ENCODE data around the gene APP. TPM values are rescaled to one million over a fixed set of nuclear protein-coding genes. Genes with fewer than 3 reads are reported as not detected.

The APP gene
- total and polyA plus RNA-seq, 3 donors from 2014 or later = 390 to 670 (median 409) TPM

DNA sequence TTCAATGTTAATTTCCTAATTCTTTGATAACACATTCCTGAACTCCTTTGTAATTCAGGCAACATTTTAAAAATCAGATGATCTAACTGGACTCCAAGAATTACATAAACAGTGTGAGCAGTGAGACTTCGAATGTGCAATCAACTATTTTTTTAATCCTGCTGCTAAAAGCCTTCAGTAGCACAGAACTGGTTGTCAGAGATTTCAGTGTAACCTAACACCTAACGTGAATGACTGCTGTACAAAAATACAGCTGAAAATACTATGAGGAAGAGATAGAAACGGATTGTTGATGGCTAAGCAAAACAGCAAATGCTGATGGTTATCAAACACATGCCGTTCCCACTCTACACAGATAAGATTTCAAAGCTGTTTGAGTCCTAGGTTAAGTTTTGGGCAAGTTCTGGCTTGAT lies 46.1 kb downstream of the APP start:
- intact Hi-C loops (cut with DNase I; ENCODE audit: low total_unique reads) = no loop called here
- no peak for TF ChIP-seq POLR2A (IDR thresholded peaks at IDR 0.05)
- TF ChIP-seq, protein P1, sequence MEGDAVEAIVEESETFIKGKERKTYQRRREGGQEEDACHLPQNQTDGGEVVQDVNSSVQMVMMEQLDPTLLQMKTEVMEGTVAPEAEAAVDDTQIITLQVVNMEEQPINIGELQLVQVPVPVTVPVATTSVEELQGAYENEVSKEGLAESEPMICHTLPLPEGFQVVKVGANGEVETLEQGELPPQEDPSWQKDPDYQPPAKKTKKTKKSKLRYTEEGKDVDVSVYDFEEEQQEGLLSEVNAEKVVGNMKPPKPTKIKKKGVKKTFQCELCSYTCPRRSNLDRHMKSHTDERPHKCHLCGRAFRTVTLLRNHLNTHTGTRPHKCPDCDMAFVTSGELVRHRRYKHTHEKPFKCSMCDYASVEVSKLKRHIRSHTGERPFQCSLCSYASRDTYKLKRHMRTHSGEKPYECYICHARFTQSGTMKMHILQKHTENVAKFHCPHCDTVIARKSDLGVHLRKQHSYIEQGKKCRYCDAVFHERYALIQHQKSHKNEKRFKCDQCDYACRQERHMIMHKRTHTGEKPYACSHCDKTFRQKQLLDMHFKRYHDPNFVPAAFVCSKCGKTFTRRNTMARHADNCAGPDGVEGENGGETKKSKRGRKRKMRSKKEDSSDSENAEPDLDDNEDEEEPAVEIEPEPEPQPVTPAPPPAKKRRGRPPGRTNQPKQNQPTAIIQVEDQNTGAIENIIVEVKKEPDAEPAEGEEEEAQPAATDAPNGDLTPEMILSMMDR (IDR thresholded peaks at IDR 0.05) = no peak
- DNase-seq = no peak
- H3K4me1 ChIP-seq = peaks cover 21% of the 10 kb centered on the region
- H3K27me3 ChIP-seq = no peaks in the 10 kb centered on the region
- no peak overlapping the region for H3K4me3 ChIP-seq
- H3K9me3 ChIP-seq = no peaks in the 10 kb centered on the region
- H3K36me3 ChIP-seq (ENCODE audit: low read depth, missing control alignments) = no peaks in the 10 kb centered on the region
- 35 to 41% methylated on average over 4 of the region's 4 CpGs for WGBS, 2 donors
- H3K27ac ChIP-seq = peak overlapping the region; percentile 54 to 68

DNA sequence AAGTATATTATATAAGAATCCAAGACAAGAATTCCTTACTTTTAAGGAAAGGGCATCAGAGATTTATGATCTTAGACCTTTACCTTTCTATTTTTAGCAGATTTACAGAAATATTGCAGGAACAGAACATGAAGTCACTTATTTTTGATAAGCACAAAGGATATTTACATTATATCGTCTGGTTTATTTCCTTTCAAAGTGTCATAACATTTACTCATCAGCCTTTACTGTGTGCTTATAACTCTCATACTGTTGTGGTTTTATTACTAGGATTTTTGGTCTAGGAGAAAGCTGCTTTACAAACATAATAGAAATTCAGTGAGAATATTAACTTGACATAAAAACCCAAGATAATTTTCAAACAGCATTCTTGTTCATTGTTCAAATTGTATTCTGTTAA lies 47.6 kb downstream of the APP start:
- no peaks in the 10 kb centered on the region for H3K9me3 ChIP-seq
- TF ChIP-seq POLR2A (IDR thresholded peaks at IDR 0.05) = no peak
- TF ChIP-seq, protein P1 (IDR thresholded peaks at IDR 0.05) = no peak
- intact Hi-C loops (cut with DNase I; ENCODE audit: low total_unique reads) = no loop called here
- DNase-seq = no peak
- peak overlapping the region in 1 of 2 donors; percentile 66 for H3K27ac ChIP-seq
- H3K4me3 ChIP-seq = no peak overlapping the region
- peaks cover 21% of the 10 kb centered on the region for H3K4me1 ChIP-seq
- H3K27me3 ChIP-seq = no peaks in the 10 kb centered on the region
- no peaks in the 10 kb centered on the region for H3K36me3 ChIP-seq (ENCODE audit: low read depth, missing control alignments)
- WGBS, 2 donors = 50 to 58% methylated on average over 1 of the region's 1 CpG

DNA sequence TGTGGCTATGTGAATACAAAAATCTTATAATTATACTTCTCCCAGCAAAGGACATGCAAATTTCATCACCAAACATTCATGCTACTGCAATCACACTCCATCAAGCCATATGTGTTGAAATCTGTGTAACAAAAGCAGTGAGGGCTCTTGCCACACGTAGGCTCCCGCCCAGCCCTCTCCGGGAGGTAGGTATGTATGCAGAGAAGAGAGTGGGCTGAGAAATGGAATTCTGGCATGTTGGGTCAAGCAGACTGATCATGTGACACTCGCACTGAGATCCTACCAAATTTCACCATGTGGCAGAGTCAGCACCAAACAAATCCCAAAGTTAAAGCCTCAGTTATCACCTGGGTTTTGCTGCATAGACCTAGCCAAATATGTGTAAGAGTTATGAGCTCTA lies 49.7 kb downstream of the APP start:
- no peak for DNase-seq
- no peaks in the 10 kb centered on the region for H3K36me3 ChIP-seq (ENCODE audit: low read depth, missing control alignments)
- H3K27me3 ChIP-seq = no peaks in the 10 kb centered on the region
- H3K9me3 ChIP-seq = no peaks in the 10 kb centered on the region
- no peak overlapping the region for H3K27ac ChIP-seq
- 90 to 97% methylated on average over 4 of the region's 4 CpGs for WGBS, 2 donors
- intact Hi-C loops (cut with DNase I; ENCODE audit: low total_unique reads) = no loop called here
- no peak overlapping the region for H3K4me3 ChIP-seq
- H3K4me1 ChIP-seq = peaks cover 38% of the 10 kb centered on the region
- TF ChIP-seq, protein P1 (IDR thresholded peaks at IDR 0.05) = no peak
- no peak for TF ChIP-seq POLR2A (IDR thresholded peaks at IDR 0.05)

DNA sequence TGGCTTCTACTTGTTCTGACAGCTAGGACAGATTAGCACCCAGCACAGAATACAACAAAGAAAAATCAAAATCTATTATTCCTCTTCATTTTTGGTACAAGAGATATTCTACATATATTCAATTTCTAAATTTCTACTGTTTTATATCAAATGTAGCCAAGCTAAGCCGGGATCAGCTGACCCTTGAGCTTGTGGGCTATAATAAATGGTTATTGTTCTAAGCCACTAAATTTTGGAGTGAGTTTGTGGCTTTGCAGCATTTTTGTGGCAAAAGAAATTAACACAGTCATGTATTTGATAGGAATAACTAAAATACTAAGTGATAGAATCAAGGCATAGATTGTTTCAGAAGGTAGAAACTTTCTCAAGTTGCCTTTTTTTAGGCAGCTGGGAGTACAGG lies 50.7 kb downstream of the APP start:
- TF ChIP-seq POLR2A (IDR thresholded peaks at IDR 0.05) = no peak
- TF ChIP-seq, protein P1 (IDR thresholded peaks at IDR 0.05) = no peak
- Histone ChIP-seq H3K4me1 (peaks cover 34% of the 10 kb centered on the region), H3K36me3 (ENCODE audit: low read depth, missing control alignments) (no peaks in the 10 kb centered on the region), H3K27me3 (no peaks in the 10 kb centered on the region), H3K4me3 (no peak overlapping the region), H3K27ac (peak overlapping the region in 1 of 2 donors; percentile 31), H3K9me3 (no peaks in the 10 kb centered on the region)
- intact Hi-C loops (cut with DNase I; ENCODE audit: low total_unique reads) = no loop called here
- DNase-seq = no peak
- 76 to 96% methylated on average over 1 of the region's 1 CpG for WGBS, 2 donors

DNA sequence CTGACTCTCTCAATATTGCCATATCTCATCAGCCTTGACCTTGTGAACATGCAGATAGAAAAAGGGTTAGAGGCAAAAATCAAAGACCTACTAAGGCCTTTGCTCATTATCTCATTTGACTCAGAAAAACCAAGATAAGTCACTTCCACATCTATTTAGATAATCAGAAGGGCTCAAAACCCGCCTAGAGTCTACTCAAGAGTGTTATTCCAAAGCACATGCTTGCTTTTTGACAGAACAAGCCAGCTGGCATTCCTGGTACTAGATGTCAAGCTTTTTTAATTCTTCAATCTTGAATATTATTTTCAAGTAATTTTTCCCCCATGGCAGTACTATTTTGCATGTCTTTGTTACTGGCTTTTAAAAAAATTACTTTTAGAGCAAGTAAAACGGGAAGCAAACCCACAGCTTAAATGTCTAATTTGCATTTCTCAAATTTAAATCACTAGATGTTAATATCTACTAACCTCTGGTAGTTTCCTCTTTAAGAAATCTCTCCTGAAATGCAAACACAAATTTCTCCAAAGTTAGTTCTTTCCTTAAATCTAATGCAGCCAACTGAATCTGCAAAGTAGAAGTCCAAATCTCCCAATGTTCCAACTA lies 51.5 kb downstream of the APP start:
- H3K27me3 ChIP-seq = no peaks in the 10 kb centered on the region
- TF ChIP-seq POLR2A (IDR thresholded peaks at IDR 0.05) = no peak
- TF ChIP-seq, protein P1 (IDR thresholded peaks at IDR 0.05) = no peak
- intact Hi-C loops (cut with DNase I; ENCODE audit: low total_unique reads) = no loop called here
- H3K9me3 ChIP-seq = no peaks in the 10 kb centered on the region
- no peaks in the 10 kb centered on the region for H3K36me3 ChIP-seq (ENCODE audit: low read depth, missing control alignments)
- no peak for DNase-seq
- H3K4me3 ChIP-seq = no peak overlapping the region
- H3K4me1 ChIP-seq = peaks cover 29% of the 10 kb centered on the region
- WGBS, 2 donors = 76 to 79% methylated on average over 2 of the region's 2 CpGs
- no peak overlapping the region for H3K27ac ChIP-seq
